Activated naive CD4-positive, alpha-beta T cell treated with anti-CD3 and anti-CD28 coated beads, Interleukin-2, amount 10 ng/mL, durations not matched to agents 7 days and 5 days (primary cell): ENCODE results near the gene JADE1.
A peak's percentile ranks its signal among the peaks of the same experiment; 100 is the strongest.

ENCODE experiments used
- CTCF ChIA-PET: fragments of 350-600 bp; sonication (Branson Sonifier 250); formaldehyde crosslinking; loops from one replicate; lab custom pipeline; 2021; ENCODE audit warnings: antibody characterized with exemption; lab: Charles Lee
- DNase-seq: peaks from one replicate; pipeline ENCODE4 v3.0.0-alpha.2; 2020
- H3K27ac Mint-ChIP-seq: one replicate; pipeline ENCODE4 v1.8.0; 2021; ENCODE audit warnings: mild to moderate bottlenecking, moderate library complexity, mixed read lengths
- H3K27me3 Mint-ChIP-seq: one replicate; pipeline ENCODE4 v1.8.0; 2021; ENCODE audit warnings: mild to moderate bottlenecking, mixed read lengths
- H3K36me3 Mint-ChIP-seq: one replicate; pipeline ENCODE4 v1.8.0; 2021; ENCODE audit warnings: mixed read lengths
- H3K4me1 Mint-ChIP-seq: one replicate; pipeline ENCODE4 v1.8.0; 2021; ENCODE audit warnings: mixed read lengths
- H3K4me3 Mint-ChIP-seq: one replicate; pipeline ENCODE4 v1.8.0; 2021; ENCODE audit warnings: mild to moderate bottlenecking, moderate library complexity, mixed read lengths
- H3K9me3 Mint-ChIP-seq: one replicate; pipeline ENCODE4 v1.8.0; 2021; ENCODE audit warnings: mixed read lengths

JADE1 gene

GRCh38 chr4:128793859-128794672, 15.4 kb upstream of the JADE1 start:
- Mint-ChIP-seq H3K27me3 (no peaks in the 10 kb centered on the region), H3K9me3 (no peaks in the 10 kb centered on the region), H3K4me1 (no peaks in the 10 kb centered on the region), H3K4me3 (no peak overlapping the region), H3K36me3 (no peaks in the 10 kb centered on the region), H3K27ac (no peak overlapping the region)
- no peak for DNase-seq
- CTCF ChIA-PET, result no interaction called here

- no peaks in the 10 kb centered on the region for H3K9me3 Mint-ChIP-seq
- H3K4me1 Mint-ChIP-seq, result no peaks in the 10 kb centered on the region
- CTCF ChIA-PET, result no interaction called here
- H3K27me3 Mint-ChIP-seq, result no peaks in the 10 kb centered on the region
- no peak for DNase-seq
- no peaks in the 10 kb centered on the region for H3K36me3 Mint-ChIP-seq
- no peak overlapping the region for H3K4me3 Mint-ChIP-seq
- no peak overlapping the region for H3K27ac Mint-ChIP-seq
Observed at GRCh38 chr4:128796934-128797333, 12.6 kb upstream of the JADE1 start.

- no peaks in the 10 kb centered on the region for H3K27me3 Mint-ChIP-seq
- no peak overlapping the region for H3K27ac Mint-ChIP-seq
- CTCF ChIA-PET, result no interaction called here
- no peak overlapping the region for H3K4me3 Mint-ChIP-seq
- H3K36me3 Mint-ChIP-seq, result no peaks in the 10 kb centered on the region
- no peak for DNase-seq
- peaks cover 8% of the 10 kb centered on the region for H3K4me1 Mint-ChIP-seq
- no peaks in the 10 kb centered on the region for H3K9me3 Mint-ChIP-seq
Observed at GRCh38 chr4:128800284-128800683, 9.2 kb upstream of the JADE1 start.

GRCh38 chr4:128800701-128801284, 8.7 kb upstream of the JADE1 start:
- Mint-ChIP-seq H3K4me3 (no peak overlapping the region), H3K9me3 (no peaks in the 10 kb centered on the region), H3K4me1 (peaks cover 8% of the 10 kb centered on the region), H3K27me3 (no peaks in the 10 kb centered on the region), H3K27ac (no peak overlapping the region), H3K36me3 (no peaks in the 10 kb centered on the region)
- CTCF ChIA-PET, result no interaction called here
- no peak for DNase-seq

GRCh38 chr4:128802680-128803628, 6.5 kb upstream of the JADE1 start:
- Mint-ChIP-seq H3K27ac (no peak overlapping the region), H3K27me3 (no peaks in the 10 kb centered on the region), H3K4me3 (no peak overlapping the region), H3K36me3 (no peaks in the 10 kb centered on the region), H3K9me3 (no peaks in the 10 kb centered on the region), H3K4me1 (peaks cover 8% of the 10 kb centered on the region)
- DNase-seq, result no peak
- CTCF ChIA-PET, result interaction anchor here (1.1 kb wide), 1 partner anchor 229 kb away, joined by 3 read pairs; no protein-coding TSS in a partner anchor

GRCh38 chr4:128803783-128804182, 5.7 kb upstream of the JADE1 start:
- H3K9me3 Mint-ChIP-seq, result no peaks in the 10 kb centered on the region
- CTCF ChIA-PET, result no interaction called here
- H3K4me1 Mint-ChIP-seq, result peaks cover 8% of the 10 kb centered on the region
- no peak for DNase-seq
- no peaks in the 10 kb centered on the region for H3K36me3 Mint-ChIP-seq
- H3K27me3 Mint-ChIP-seq, result no peaks in the 10 kb centered on the region
- no peak overlapping the region for H3K4me3 Mint-ChIP-seq
- H3K27ac Mint-ChIP-seq, result no peak overlapping the region

- peaks cover 2% of the 10 kb centered on the region for H3K9me3 Mint-ChIP-seq
- peak; percentile 42 for DNase-seq
- peak overlapping the region; percentile 98 for H3K4me3 Mint-ChIP-seq
- H3K4me1 Mint-ChIP-seq, result peaks cover 20% of the 10 kb centered on the region
- CTCF ChIA-PET, result interaction anchor here (0.8 kb wide), 1 partner anchor 9 kb away, joined by 5 read pairs; no protein-coding TSS in a partner anchor
- H3K36me3 Mint-ChIP-seq, result peaks cover 5% of the 10 kb centered on the region
- peak overlapping the region; percentile 100 for H3K27ac Mint-ChIP-seq
- no peaks in the 10 kb centered on the region for H3K27me3 Mint-ChIP-seq
Observed at GRCh38 chr4:128810331-128810870, 901 bp downstream of the JADE1 start.

- no peaks in the 10 kb centered on the region for H3K27me3 Mint-ChIP-seq
- peaks cover 26% of the 10 kb centered on the region for H3K4me1 Mint-ChIP-seq
- CTCF ChIA-PET, result no interaction called here
- peaks cover 3% of the 10 kb centered on the region for H3K9me3 Mint-ChIP-seq
- H3K27ac Mint-ChIP-seq, result peak overlapping the region; percentile 100
- H3K36me3 Mint-ChIP-seq, result peaks cover 8% of the 10 kb centered on the region
- peak overlapping the region; percentile 98 for H3K4me3 Mint-ChIP-seq
- DNase-seq, result peak; percentile 90
Observed at GRCh38 chr4:128810871-128811570, 1.5 kb downstream of the JADE1 start.

- CTCF ChIA-PET, result interaction anchor here (1.0 to 1.7 kb wide), 5 partner anchors 43 to 281 kb away, joined by 3 to 7 read pairs (median 5); partner anchors contain the start of gene SCLT1
- H3K4me3 Mint-ChIP-seq, result peak overlapping the region; percentile 98
- peak overlapping the region; percentile 100 for H3K27ac Mint-ChIP-seq
- H3K9me3 Mint-ChIP-seq, result peaks cover 3% of the 10 kb centered on the region
- no peaks in the 10 kb centered on the region for H3K27me3 Mint-ChIP-seq
- H3K36me3 Mint-ChIP-seq, result peaks cover 14% of the 10 kb centered on the region
- DNase-seq, result peak; percentile 90
- peaks cover 33% of the 10 kb centered on the region for H3K4me1 Mint-ChIP-seq
Observed at GRCh38 chr4:128811571-128812441, 2.3 kb downstream of the JADE1 start.

GRCh38 chr4:128812442-128813235, 3.1 kb downstream of the JADE1 start:
- H3K4me3 Mint-ChIP-seq, result peak overlapping the region; percentile 89
- H3K4me1 Mint-ChIP-seq, result peaks cover 38% of the 10 kb centered on the region
- CTCF ChIA-PET, result interaction anchor here (0.6 to 1.7 kb wide), 6 partner anchors 42 to 280 kb away, joined by 3 to 7 read pairs (median 4); partner anchors contain the start of gene SCLT1

GRCh38 chr4:128813965-128814364, 4.5 kb downstream of the JADE1 start:
- Mint-ChIP-seq H3K27ac (peak overlapping the region; percentile 91), H3K4me1 (peaks cover 50% of the 10 kb centered on the region), H3K9me3 (peaks cover 3% of the 10 kb centered on the region), H3K27me3 (no peaks in the 10 kb centered on the region), H3K4me3 (peak overlapping the region; percentile 89), H3K36me3 (peaks cover 22% of the 10 kb centered on the region)
- DNase-seq, result no peak
- CTCF ChIA-PET, result interaction anchor here (0.8 kb wide), 1 partner anchor 49 kb away, joined by 3 read pairs; no protein-coding TSS in a partner anchor

More at GRCh38 chr4:128812442-128813235, 3.1 kb downstream of the JADE1 start:
- Mint-ChIP-seq H3K27me3 (no peaks in the 10 kb centered on the region), H3K9me3 (peaks cover 3% of the 10 kb centered on the region), H3K36me3 (peaks cover 15% of the 10 kb centered on the region), H3K27ac (peak overlapping the region; percentile 91)
- DNase-seq, result peak; percentile 70

- peaks cover 60% of the 10 kb centered on the region for H3K4me1 Mint-ChIP-seq
- H3K27me3 Mint-ChIP-seq, result no peaks in the 10 kb centered on the region
- no peak for DNase-seq
- H3K36me3 Mint-ChIP-seq, result peaks cover 32% of the 10 kb centered on the region
- CTCF ChIA-PET, result interaction anchor here (0.7 to 1.2 kb wide), 2 partner anchors 8 to 44 kb away, joined by 3 to 5 read pairs; no protein-coding TSS in a partner anchor
- H3K27ac Mint-ChIP-seq, result no peak overlapping the region
- H3K9me3 Mint-ChIP-seq, result peaks cover 3% of the 10 kb centered on the region
- H3K4me3 Mint-ChIP-seq, result no peak overlapping the region
Observed at GRCh38 chr4:128818442-128818841, 8.9 kb downstream of the JADE1 start.
